ENCODE measurements around the gene PAH. TPM values are rescaled to one million over a fixed set of nuclear protein-coding genes. Genes with fewer than 3 reads are reported as not detected.

The PAH gene
- total and polyA plus RNA-seq, 2 donors (not counting 3 experiments of a cell fraction or from before 2014, with no cell fraction given) = not detected

GRCh38 chr12:102907918-102908317, 9.1 kb downstream of the PAH start:
- Histone ChIP-seq H3K9ac (replicated peaks; ENCODE audit: extremely low read depth, insufficient read depth, low read length) (no peak overlapping the region), H3K79me2 (ENCODE audit: control insufficient read depth, insufficient read depth, low read length) (no peaks in the 10 kb centered on the region), H3K4me1 (ENCODE audit: control insufficient read depth, extremely low read depth, insufficient read depth, low read length) (no peaks in the 10 kb centered on the region), H3K27me3 (ENCODE audit: control insufficient read depth in 2 of 2, insufficient read depth in 2 of 2, low read length in 2 of 2) (no peaks in the 10 kb centered on the region), H2AFZ (ENCODE audit: low read depth, low read length) (no peak overlapping the region), H4K20me1 (replicated peaks; ENCODE audit: control insufficient read depth, extremely low read depth, insufficient read depth, low read length) (no peaks in the 10 kb centered on the region), H3K27ac (ENCODE audit: insufficient read depth, low read depth, low read length) (no peak overlapping the region), H3K36me3 (ENCODE audit: control insufficient read depth in 2 of 2, extremely low read depth in 1 of 2, insufficient read depth in 2 of 2, low read length in 2 of 2) (no peaks in the 10 kb centered on the region), H3K4me3 (replicated peaks in 1 of 3; ENCODE audit: insufficient read depth in 1 of 3, low read depth in 1 of 3, low read length in 3 of 3) (no peak overlapping the region), H3K9me1 (replicated peaks; ENCODE audit: control insufficient read depth, extremely low read depth, insufficient read depth, low read length) (no peaks in the 10 kb centered on the region), H3K4me2 (ENCODE audit: insufficient read depth, low read length) (no peak overlapping the region), H3K9me3 (replicated peaks; ENCODE audit: control insufficient read depth, insufficient read depth, low read length) (no peaks in the 10 kb centered on the region)
- no TSS peak for BruUV-seq (replicated peaks)
- intact Hi-C loops (cut with micrococcal nuclease) (no loop called here), dilution Hi-C loops (cut with MboI; ENCODE audit: extremely low pct_ligation_motif_present, low sequenced_read_pairs) (no loop called here)
- no peak for TF ChIP-seq FOS (IDR thresholded peaks at IDR 0.05; ENCODE audit: borderline replicate concordance, insufficient read depth, low read length)
- no peak for TF ChIP-seq EZH2 (IDR thresholded peaks at IDR 0.05; ENCODE audit: borderline replicate concordance, low read depth, low read length, severe bottlenecking)
- TF ChIP-seq JUN (IDR thresholded peaks at IDR 0.05; ENCODE audit: borderline replicate concordance, insufficient read depth, insufficient read length, low read depth) = no peak
- TF ChIP-seq CTCF (IDR thresholded peaks at IDR 0.05; ENCODE audit: extremely low read depth in 1 of 2, insufficient read depth in 1 of 2, low read depth in 1 of 2, low read length in 2 of 2) = no peak
- TF ChIP-seq POLR2AphosphoS5 (IDR thresholded peaks at IDR 0.05; ENCODE audit: insufficient read depth, low read depth, low read length) = no peak
- TF ChIP-seq POLR2A (IDR thresholded peaks at IDR 0.05; ENCODE audit: low read depth, low read length) = no peak
- TF ChIP-seq MYC (IDR thresholded peaks at IDR 0.05; ENCODE audit: low read depth, low read length) = no peak
- TF ChIP-seq MAX (IDR thresholded peaks at IDR 0.05; ENCODE audit: insufficient read depth, insufficient read length) = no peak
- no peak for TF ChIP-seq GATA2 (IDR thresholded peaks at IDR 0.05; ENCODE audit: insufficient read depth, insufficient read length, low read depth, low read length)
- CTCF ChIA-PET = no interaction called here
- no peak for FAIRE-seq
- POLR2A ChIA-PET = no interaction called here
- DNase-seq (ENCODE audit: low read depth, low spot score) = no peak

Measured in endothelial cell of umbilical vein (primary cell).